NCI-H2081 (cell line): ENCODE measurements around the gene GTSE1.

Source experiments
- DNase-seq, 2 experiments: peaks; one replicate each; lab custom pipeline; 2025; lab: John Stamatoyannopoulos, UW

The GTSE1 gene

DNA sequence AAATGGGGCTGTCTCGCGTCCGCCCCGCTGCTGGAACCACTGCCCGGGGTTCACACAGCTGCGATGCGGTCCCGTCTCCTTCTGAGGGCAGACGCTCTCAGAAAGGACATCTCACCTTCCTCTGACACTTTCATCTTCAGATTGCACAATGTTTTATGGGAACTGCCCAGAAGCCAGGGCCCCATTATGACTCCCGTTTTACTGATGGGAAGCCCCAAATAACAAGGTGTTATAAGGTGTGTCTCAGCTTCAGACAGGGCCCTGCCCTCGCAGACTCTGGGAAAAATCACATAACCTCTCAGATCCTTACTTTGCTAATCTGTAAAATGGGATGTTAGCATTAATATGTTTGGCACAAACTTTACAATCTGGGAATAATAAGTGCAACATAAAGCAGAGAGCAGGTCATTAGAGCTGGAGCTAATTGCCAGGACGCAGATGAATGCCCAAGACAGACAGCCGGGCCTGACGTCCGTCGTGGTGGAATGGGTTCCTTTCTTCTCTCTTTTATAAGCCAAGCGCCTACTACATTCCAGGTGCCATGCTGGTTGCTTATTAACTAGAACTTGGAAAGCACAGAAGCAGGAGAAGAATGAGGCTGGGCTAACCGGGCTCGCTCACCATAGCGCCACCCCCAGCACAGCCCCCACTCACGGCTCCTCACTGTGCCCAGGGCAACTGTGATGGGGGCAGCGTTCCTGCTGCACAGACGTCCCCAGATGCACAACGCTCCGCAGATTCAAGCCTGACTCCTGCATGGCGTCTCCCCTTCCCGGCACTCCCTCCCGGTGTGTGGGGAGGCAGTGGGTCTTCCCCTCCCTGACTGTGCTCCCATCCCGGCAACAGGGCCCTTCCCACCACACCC lies 82.6 kb downstream of the GTSE1 start:
- DNase-seq = no peak

DNA sequence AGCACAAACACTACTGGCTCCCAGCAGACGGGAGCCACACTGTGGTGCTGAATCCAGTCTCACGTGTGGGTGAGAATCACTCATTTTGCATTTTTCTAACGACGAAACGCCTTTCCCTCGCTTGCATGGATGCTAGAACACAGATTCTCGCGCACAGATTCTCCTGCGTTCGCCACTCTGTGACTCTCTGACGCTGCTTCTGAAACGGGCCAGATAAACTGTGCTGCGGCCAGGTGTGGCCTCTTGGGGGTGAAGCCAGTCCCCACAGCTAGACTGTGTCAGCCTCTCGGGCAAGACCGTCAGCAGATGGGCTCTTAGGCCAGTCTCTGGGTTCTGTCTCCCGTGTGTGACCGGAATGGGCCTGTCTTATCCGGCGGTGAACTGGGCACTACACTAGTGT lies 83.4 kb downstream of the GTSE1 start:
- DNase-seq = no peak
